HK-2 (cell line): ENCODE data around the gene USP10.

Experiments
- DNase-seq: peaks from one replicate; pipeline ENCODE4 v3.0.0-alpha.2; 2018; ENCODE audit not compliant: unreplicated experiment

The USP10 gene

GRCh38 chr16:84750575-84750974 is 50.8 kb downstream of the USP10 start:
- no peak for DNase-seq

DNA sequence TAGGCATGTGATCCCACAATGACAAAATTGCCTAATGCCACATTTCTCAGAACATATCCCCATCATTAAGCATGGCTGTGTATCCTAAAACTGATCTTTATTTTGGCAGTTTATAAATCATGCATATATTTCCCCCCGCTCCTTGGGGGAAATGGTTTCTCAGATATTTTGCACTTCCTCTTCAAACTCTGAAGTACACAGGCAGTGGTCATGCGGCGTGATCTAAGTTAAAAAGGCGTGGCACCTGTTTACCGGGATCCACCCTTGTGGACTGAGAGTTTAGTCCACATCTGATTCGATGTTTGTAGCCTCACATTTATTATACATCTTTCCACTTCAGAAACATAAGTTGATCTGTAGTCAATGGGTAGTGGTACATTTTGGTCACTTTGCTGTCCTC is 51.4 kb downstream of the USP10 start:
- no peak for DNase-seq

DNA sequence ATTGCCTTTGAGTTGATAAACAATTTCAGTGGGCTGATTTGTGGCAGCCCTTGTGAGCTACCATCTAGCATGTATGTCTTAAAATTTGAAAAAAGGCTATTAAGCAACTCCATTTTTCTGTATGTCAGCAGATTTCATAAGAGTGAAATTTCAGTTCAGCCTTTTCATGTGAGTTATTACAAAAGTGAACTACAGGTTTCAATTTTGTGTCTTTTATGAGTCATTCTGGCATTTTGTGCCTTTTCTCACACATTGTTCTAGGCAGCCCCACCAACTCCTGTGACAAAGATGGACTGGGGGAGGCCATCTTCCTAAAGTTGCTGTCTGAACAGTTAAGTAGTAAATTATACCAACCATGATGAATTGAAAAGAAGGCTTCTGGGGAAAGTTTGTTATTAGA is 52.1 kb downstream of the USP10 start:
- no peak for DNase-seq

DNA sequence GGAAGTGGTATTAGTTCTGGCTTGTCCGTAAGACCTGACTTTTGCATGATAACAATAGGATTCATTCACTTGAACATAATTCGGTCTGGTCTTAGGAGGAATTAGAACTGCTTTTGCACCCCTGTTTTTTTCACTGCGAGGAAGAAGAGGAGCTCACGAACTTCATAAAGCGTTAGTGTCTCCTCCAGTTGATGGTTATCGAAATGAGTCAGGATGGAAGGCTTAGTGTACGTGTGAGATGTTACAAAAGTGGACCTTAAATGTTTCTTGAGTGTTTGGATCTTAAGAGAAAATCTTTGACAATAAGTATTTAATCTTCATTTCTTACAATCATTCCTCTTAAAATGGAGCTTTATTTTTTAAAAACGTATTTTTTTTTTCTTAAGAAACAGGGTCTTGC is 52.8 kb downstream of the USP10 start:
- DNase-seq, result no peak

GRCh38 chr16:84753412-84754326 is 53.9 kb downstream of the USP10 start:
- DNase-seq, result no peak

GRCh38 chr16:84754353-84754856 is 54.6 kb downstream of the USP10 start:
- peak; percentile 54 for DNase-seq

- no peak for DNase-seq
These were observed 55.3 kb downstream of the USP10 start for GRCh38 chr16:84754956-84755672.

DNA sequence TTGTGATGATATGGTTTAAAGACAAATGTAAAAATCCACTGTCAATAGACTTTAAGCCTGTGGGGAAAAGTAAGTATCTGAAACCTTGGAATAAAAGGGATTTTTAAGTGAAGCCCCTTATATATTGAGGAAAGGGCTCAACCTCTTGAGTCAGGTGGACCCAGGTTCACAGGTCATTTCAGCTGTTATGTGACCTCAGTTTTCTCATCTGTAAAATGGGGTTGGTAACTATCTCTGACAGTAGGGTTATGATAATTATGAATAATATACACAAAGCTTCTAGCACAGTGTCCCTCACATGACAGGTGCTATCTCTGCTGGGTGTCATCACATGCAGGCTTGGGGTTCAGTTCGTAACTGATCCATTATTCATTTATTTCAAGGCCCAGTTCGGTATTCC is 57.0 kb downstream of the USP10 start:
- DNase-seq, result no peak

DNA sequence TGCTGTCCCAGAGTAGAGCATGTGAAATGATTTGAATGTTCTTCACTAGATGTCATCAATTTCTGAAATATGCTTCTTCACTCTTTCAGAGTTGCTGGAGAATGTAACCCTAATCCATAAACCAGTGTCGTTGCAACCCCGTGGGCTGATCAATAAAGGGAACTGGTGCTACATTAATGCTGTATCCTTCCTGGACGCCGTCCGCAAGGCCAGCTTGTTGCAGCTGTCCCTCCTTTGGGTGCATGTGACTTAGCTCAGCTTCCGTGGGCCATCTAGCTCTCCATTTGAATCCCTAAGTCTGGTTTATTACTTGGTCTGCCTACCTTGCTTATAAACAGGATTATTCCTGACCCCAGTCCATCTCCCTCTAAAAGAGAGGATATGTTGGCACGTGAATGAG is 58.8 kb downstream of the USP10 start:
- no peak for DNase-seq

DNA sequence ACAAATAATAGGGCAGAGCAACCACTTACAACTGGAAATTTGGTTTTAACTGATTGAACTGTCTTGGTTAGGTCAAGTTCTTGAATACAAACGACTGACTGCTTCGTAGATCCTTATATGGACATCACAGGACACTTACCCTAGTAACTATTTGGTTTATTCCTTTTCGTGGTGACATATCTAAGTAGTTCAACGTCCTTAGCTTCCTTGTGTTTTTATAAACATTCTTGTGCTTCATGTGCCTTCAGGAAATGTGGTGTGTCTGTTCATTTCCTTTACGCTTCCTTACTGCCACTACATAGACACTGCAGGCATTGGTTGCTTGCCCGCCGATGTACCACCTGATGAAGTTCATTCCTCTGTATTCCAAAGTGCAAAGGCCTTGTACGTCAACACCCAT is 59.3 kb downstream of the USP10 start:
- no peak for DNase-seq

DNA sequence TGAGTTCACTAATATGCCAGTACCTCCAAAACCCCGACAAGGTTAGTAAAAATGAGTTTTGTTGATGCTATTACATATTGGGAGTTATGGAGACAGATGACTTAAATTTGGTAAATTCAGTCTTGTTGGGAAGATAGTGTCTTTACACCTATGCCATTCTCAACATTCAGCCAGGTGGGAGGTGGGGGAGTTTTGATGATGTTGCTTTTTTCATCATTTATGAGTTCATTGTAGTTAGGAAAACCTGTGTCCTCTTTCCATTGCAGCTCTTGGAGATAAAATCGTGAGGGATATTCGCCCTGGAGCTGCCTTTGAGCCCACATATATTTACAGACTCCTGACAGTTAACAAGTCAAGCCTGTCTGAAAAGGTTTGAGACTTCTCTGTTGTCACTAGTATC is 60.1 kb downstream of the USP10 start:
- DNase-seq, result no peak

- DNase-seq, result no peak
These were observed 61.9 kb downstream of the USP10 start for GRCh38 chr16:84761448-84762368.

DNA sequence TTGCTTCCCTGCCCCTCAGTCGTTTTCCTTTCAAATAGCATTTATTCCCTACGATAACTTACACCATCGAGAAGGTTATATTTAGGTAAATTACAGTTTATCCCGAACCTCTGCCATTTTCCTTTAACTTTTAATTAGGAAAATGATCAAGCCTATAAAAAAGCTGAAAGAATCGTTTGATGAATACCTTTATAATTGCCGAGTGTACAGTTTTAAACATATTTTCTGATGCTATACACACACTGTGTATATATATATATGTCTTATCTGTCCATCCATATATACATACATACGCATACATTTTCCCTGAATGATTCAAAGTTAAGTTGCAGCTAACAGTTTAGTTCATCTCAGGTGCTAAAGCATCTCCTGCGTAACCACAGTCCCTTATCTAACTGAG is 63.4 kb downstream of the USP10 start:
- DNase-seq, result no peak

DNA sequence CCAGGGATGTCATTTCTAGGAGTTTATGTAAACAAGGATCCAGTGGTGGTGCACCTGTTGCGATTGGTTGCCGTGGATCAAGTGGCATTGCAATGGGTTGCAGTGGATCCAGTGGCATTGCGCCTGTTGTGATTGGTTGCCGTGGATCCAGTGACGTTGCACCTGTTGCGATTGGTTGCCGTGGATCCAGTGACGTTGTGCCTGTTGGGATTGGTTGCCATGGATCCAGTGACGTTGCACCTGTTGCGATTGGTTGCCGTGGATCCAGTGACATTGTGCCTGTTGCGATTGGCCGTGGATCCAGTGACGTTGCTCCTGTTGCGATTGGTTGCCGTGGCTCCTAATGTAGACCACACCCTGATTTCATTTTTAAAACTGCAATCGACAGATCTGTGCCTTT is 63.8 kb downstream of the USP10 start:
- no peak for DNase-seq

- DNase-seq, result no peak
These were observed 65.2 kb downstream of the USP10 start for GRCh38 chr16:84764970-84765369.

DNA sequence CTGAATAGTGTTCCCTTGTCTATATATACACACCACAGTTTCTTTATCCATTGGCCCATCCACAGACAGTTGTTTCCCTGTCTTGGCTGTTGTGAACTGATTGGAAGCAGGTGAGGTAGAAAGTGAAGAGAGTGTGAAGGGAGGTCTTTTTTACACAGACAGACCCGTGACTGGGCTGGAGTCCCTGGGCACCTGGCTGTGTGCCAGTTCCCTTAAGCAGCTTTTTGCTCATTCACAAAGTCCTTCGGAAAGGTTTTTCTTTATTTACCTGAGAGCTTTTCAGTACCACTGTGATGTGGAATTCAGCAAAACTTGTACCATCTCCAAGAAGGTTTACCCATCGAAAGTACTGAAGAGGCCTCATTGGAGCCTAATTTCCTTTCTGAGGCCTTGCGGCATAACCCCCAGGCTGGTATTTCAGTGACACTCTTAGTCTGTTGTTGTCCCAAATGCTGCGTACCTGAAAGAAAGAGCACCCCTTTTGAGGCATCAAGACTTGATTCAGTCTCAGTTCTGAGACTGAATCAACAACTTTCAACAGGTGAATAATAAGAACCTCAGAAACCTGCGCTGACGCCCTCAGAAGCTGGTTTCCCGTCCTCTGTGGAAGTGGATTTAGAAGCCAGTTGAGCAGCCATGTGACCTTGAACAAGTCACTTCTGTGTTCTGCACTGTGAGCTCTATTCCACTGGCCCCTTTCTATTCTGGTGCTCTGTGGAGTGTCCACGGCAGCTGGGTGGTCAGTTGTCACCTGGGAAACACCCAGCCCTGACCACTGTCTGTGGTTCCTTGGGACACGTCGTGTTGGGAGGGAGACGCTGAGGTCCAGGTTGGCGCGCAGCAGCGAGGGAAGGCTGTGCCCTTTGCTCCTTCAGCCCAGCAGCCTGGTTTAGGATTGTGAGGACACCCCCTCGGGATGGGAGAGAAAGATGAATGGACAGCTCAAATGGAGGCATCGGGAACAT is 66.1 kb downstream of the USP10 start:
- DNase-seq, result no peak

DNA sequence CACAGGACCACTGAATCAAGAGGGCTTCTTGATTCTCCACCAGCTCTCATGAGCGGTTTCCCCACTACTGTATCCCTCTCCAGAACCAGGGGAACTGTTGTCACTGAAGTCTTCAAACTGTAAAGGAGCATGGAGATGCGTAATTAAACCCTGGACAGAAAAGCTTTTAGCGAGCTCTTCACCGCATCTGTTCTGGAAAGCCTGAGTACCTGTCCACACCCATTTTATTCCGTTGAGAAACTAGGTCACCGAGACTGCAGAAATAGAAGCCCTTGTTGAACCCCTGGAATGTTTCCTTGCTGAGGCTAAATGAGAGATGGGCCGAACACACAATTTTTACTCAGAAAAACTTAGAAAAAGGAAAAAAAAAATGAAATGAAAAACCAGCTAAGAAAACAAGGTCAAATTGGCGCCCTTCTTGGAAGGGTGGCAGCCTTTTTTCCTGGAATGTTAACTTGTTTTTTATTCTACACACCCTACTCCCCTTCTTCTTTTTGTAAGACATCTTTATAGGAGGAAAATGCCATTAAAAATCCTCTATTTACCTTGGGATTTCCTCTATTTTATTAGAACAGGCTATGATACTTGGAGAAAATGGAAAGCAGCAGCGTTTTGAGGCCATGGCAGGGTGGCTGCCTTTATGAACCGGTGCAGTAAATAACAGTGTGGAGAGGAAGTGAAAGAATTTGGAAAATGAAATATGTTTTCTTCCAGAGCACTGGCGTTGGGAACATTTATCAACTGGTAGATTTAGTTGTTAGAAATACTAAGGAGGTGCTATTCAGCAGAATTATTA is 67.4 kb downstream of the USP10 start:
- DNase-seq, result no peak

DNA sequence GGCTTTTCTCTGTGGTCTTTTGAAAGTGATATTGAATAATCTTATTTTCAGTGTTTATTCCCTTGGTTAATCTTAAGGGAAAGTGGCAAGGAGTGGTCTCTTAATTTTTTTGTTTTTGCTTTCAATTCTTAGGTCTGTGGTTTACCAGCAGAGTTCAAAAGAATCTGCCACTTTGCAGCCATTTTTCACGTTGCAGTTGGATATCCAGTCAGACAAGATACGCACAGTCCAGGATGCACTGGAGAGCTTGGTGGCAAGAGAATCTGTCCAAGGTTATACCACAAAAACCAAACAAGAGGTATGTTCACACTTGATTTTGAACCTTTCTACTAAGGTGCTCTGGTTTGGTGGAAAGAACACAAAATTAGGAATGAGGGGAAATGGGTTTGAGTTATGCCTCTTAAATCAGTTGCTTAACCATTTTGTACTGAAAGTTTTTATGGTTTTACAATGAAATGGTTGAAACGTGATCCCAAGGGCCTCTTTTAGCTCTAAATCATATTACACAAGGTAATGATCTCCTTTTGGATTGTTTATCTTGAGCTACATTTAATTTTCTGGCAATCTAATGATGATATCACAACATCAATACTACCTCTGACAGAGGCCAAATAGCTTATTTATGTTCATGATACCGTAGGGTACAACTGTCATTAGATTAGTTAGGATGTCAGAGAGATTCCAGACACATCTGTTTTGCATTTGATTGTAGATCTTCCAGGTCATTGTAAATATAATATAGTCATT is 68.4 kb downstream of the USP10 start:
- no peak for DNase-seq

GRCh38 chr16:84768808-84769197 is 69.0 kb downstream of the USP10 start:
- no peak for DNase-seq
